PC-3 (cell line): Measurements from ENCODE around the gene DDX47. TPM values are rescaled to one million over a fixed set of nuclear protein-coding genes. Genes with fewer than 3 reads are reported as not detected.
"Not testable (repeated sequence)": the region's sequence is repeated elsewhere in the genome, so short reads cannot be mapped to it uniquely, and the experiment has no call there.

ENCODE experiments used
- ATAC-seq: fragments of 200-7000 bp; cut with Tn5 transposase; 2 replicates; pipeline ENCODE4 v1.9.1; 2020; ENCODE audit warnings: mild to moderate bottlenecking, moderate library complexity
- BruUV-seq: library from RNA; stranded (reverse); fragments of 400-500 nt; replicated peaks from 2 replicates; lab custom pipeline; 2021; lab: Mats Ljungman, UMichigan
- CTCF ChIA-PET: fragments of 300-600 bp; sonication (Branson Sonifier 250); formaldehyde crosslinking; loops from one replicate; lab custom pipeline; 2022; ENCODE audit warnings: antibody characterized with exemption; lab: Charles Lee
- POLR2A ChIA-PET: fragments of 300-600 bp; sonication (Branson Sonifier 250); formaldehyde crosslinking; loops from one replicate; lab custom pipeline; 2022; ENCODE audit warnings: antibody characterized with exemption; ENCODE audit not compliant: unreplicated experiment; lab: Charles Lee
- DNase-seq: peaks from one replicate; pipeline ENCODE4 v3.0.0-alpha.2; 2015
- H2AFZ ChIP-seq: fragments of 300-600 bp; sonication (generic); 2 replicates; pipeline ENCODE4 v1.6.0; 2016; ENCODE audit warnings: antibody characterized with exemption, low read length
- H3F3A ChIP-seq: fragments of 300-600 bp; sonication (generic); one replicate; pipeline ENCODE4 v1.6.0; 2017; ENCODE audit warnings: antibody characterized with exemption, low read length, control low read depth, mild to moderate bottlenecking; ENCODE audit not compliant: unreplicated experiment
- H3K27ac ChIP-seq: fragments of 300-600 bp; sonication (generic); 2 replicates; pipeline ENCODE4 v1.5.1; 2016; ENCODE audit warnings: mild to moderate bottlenecking, low read length
- H3K27me3 ChIP-seq: fragments of 300-600 bp; sonication (generic); 2 replicates; pipeline ENCODE4 v1.6.1; 2016; ENCODE audit warnings: low read length, mixed read lengths
- H3K36me3 ChIP-seq: fragments of 300-600 bp; sonication (generic); 2 replicates; pipeline ENCODE4 v1.6.1; 2016; ENCODE audit warnings: low read depth, mixed run types, low read length, mixed read lengths
- H3K4me1 ChIP-seq: fragments of 300-600 bp; sonication (generic); 2 replicates; pipeline ENCODE4 v1.5.1; 2016; ENCODE audit warnings: low read length; ENCODE audit not compliant: insufficient read depth
- H3K4me2 ChIP-seq: fragments of 300-600 bp; sonication (generic); 2 replicates; pipeline ENCODE4 v1.6.0; 2016; ENCODE audit warnings: low read length
- H3K4me3 ChIP-seq: fragments of 300-600 bp; sonication (generic); 2 replicates; pipeline ENCODE4 v1.5.1; 2016; ENCODE audit warnings: mild to moderate bottlenecking, low read length, mixed read lengths
- H3K79me2 ChIP-seq: fragments of 300-600 bp; sonication (generic); 2 replicates; pipeline ENCODE4 v1.6.1; 2017; ENCODE audit warnings: low read length, mixed read lengths
- H3K9ac ChIP-seq: fragments of 300-600 bp; sonication (generic); 2 replicates; pipeline ENCODE4 v1.6.0; 2016; ENCODE audit warnings: mild to moderate bottlenecking, low read length
- H3K9me2 ChIP-seq: fragments of 300-600 bp; sonication (generic); replicated peaks from 2 replicates; pipeline ENCODE4 v1.6.1; 2016; ENCODE audit warnings: mixed run types, low read length, mixed read lengths
- H3K9me3 ChIP-seq: fragments of 300-600 bp; sonication (generic); 2 replicates; pipeline ENCODE4 v1.6.1; 2016; ENCODE audit warnings: low read length, mixed read lengths
- H4K20me1 ChIP-seq: fragments of 300-600 bp; sonication (generic); 2 replicates; pipeline ENCODE4 v1.6.1; 2016; ENCODE audit warnings: low read length, mixed read lengths
- CTCF ChIP-seq: fragments of 300-600 bp; sonication (generic); conservative IDR thresholded peaks from 2 replicates; pipeline ENCODE4 v1.5.1; 2017; ENCODE audit warnings: antibody characterized with exemption, low read depth, mild to moderate bottlenecking, low read length
- EZH2 ChIP-seq: fragments of 300-600 bp; sonication (generic); IDR thresholded peaks from one replicate; pipeline ENCODE4 v1.6.1; 2017; ENCODE audit warnings: antibody characterized with exemption, mild to moderate bottlenecking, low read length; ENCODE audit not compliant: unreplicated experiment
- EZH2phosphoT487 ChIP-seq: fragments of 300-600 bp; sonication (generic); IDR thresholded peaks from 2 replicates; pipeline ENCODE4 v1.6.1; 2018; ENCODE audit warnings: mild to moderate bottlenecking, antibody characterized with exemption, low read length, borderline replicate concordance
- intact Hi-C: fragments of 100-400 bp; cut with micrococcal nuclease; formaldehyde crosslinking; loops from 2 replicates; pipeline ENCODE4 v1.9.0; 2023
- total RNA-seq: library from RNA; depleted of rRNA; stranded (reverse); fragments of >200 nt; gene quantifications from 2 replicates; pipeline ENCODE4 v1.2.3, GENCODE V29; 2014

The DDX47 gene
- total RNA-seq, 1 experiment from 2014 or later, result 58.9 TPM

- TF ChIP-seq EZH2 (no peak), CTCF (no peak), EZH2phosphoT487 (no peak)
- H3K9ac ChIP-seq, result peak overlapping the region; percentile 31; the same call in 1 of the 2 replicates
- no peak overlapping the region for H3K4me3 ChIP-seq
- no peak for ATAC-seq
- H4K20me1 ChIP-seq, result no peaks in the 10 kb centered on the region
- H3K9me3 ChIP-seq, result no peaks in the 10 kb centered on the region
- peak overlapping the region; percentile 49 for H3K4me2 ChIP-seq
- no TSS peak for BruUV-seq
- intact Hi-C loops, result loop anchor here (5.0 to 10.0 kb wide), 2 partner anchors 37 to 294 kb away; no protein-coding TSS in a partner anchor
- no peak overlapping the region for H2AFZ ChIP-seq
- ChIA-PET POLR2A (no interaction called here), CTCF (no interaction called here)
- H3K27ac ChIP-seq, result peak overlapping the region; percentile 69
- H3K36me3 ChIP-seq, result no peaks in the 10 kb centered on the region
- peak; percentile 69 for DNase-seq
- no peaks in the 10 kb centered on the region for H3F3A ChIP-seq
- H3K79me2 ChIP-seq, result no peaks in the 10 kb centered on the region
- no peaks in the 10 kb centered on the region for H3K9me2 ChIP-seq
- peaks cover 39% of the 10 kb centered on the region for H3K4me1 ChIP-seq
- H3K27me3 ChIP-seq, result no peaks in the 10 kb centered on the region
These were observed 12.6 kb upstream of the DDX47 start for GRCh38 chr12:12800406-12801180.

DNA sequence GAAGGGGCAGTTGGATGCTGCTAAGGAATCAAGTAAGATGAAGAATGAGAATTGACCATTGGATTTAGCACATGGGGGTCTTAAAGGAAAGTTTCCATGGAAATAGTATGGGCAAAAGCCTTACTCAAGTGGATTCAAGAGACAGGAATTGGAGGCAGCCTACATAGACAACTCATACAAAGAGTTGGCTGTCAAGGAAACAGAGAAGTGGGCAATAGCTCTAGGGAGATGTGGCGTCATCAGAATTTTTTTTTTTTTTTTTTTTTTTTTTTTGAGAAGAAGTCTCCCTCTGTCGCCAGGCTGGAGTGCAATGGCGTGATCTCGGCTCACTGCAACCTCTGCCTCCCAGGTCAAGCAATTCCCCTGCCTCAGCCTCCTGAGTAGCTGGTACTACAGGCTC, 11.5 kb upstream of the DDX47 start:
- ATAC-seq, H3K79me2 ChIP-seq, H3K27me3 ChIP-seq, H4K20me1 ChIP-seq, POLR2A ChIA-PET, H2AFZ ChIP-seq, H3K9ac ChIP-seq, DNase-seq, H3K4me3 ChIP-seq, H3K9me2 ChIP-seq, CTCF ChIA-PET, H3K9me3 ChIP-seq, BruUV-seq, H3K4me2 ChIP-seq, H3F3A ChIP-seq, H3K36me3 ChIP-seq: not testable (repeated sequence)
- peak overlapping the region; percentile 20; the same call in 1 of the 2 replicates for H3K27ac ChIP-seq
- intact Hi-C loops, result loop anchor here (2.0 to 10.0 kb wide), 3 partner anchors 13 to 293 kb away; no protein-coding TSS in a partner anchor
- H3K4me1 ChIP-seq, result peaks cover 44% of the 10 kb centered on the region

GRCh38 chr12:12803186-12803585, 10.0 kb upstream of the DDX47 start:
- H3K4me1 ChIP-seq, result peaks cover 59% of the 10 kb centered on the region

More at GRCh38 chr12:12803186-12803585, 10.0 kb upstream of the DDX47 start:
- Histone ChIP-seq H3K9ac (peak overlapping the region; percentile 97), H3K79me2 (no peaks in the 10 kb centered on the region), H3K9me3 (no peaks in the 10 kb centered on the region), H4K20me1 (no peaks in the 10 kb centered on the region), H2AFZ (no peak overlapping the region), H3K36me3 (no peaks in the 10 kb centered on the region), H3K9me2 (no peaks in the 10 kb centered on the region), H3K4me3 (no peak overlapping the region), H3K27me3 (no peaks in the 10 kb centered on the region), H3F3A (no peaks in the 10 kb centered on the region), H3K27ac (peak overlapping the region; percentile 100), H3K4me2 (peak overlapping the region; percentile 81)
- ATAC-seq (peak; percentile 75), DNase-seq (peak; percentile 95)
- POLR2A ChIA-PET, result interaction anchor here (0.5 to 1.1 kb wide), 4 partner anchors 14 to 772 kb away, joined by 3 to 5 read pairs (median 4); no protein-coding TSS in a partner anchor
- TF ChIP-seq EZH2phosphoT487 (no peak), EZH2 (no peak), CTCF (no peak)
- intact Hi-C loops, result loop anchor here (2.0 to 10.0 kb wide), 3 partner anchors 14 to 292 kb away; no protein-coding TSS in a partner anchor
- BruUV-seq, result no TSS peak
- CTCF ChIA-PET, result no interaction called here
